ENCODE data around the gene FOSB. TPM values are rescaled to one million over a fixed set of nuclear protein-coding genes. Genes with fewer than 3 reads are reported as not detected.
A peak's percentile ranks its signal among the peaks of the same experiment; 100 is the strongest.

FOSB gene
- total and polyA plus RNA-seq, 7 donors: 0.32 to 9.4 (median 1.5) TPM

DNA sequence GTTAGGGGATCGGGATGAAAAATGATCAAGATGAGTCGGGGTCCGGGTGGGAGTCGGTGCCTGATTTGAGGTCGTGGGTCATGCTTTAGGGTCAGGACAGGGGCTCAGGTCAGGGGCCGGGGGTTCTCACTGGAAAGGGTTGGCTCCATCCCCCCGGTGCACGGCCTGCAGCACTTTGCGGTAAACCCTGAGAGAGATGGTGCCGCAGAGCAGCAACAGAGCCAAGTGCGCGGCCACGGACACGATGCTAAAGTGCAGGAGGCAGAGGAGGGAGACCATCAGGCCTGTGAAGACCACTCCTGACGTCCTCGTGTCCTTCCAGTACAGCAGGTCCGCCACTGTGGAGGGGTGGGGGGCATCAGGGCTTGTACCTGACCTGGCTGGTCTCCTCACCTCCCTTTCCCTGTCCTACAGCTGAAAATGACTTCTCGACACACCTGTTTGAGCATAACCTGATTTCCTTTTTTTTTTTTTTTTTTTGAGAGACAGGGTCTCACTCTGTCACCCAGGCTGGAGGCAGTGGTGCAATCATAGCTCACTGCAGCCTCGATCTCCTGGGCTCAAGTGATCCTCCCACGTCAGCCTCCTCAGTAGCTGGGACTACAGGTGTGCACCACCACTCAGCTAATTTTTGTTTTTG is 21.5 kb downstream of the FOSB start:
- Histone ChIP-seq H3K27me3 (ENCODE audit: insufficient read depth in 3 of 3, low read length in 2 of 3) (no peaks in the 10 kb centered on the region), H3K9me3 (no peaks in the 10 kb centered on the region), H3K4me1 (peaks cover 15% of the 10 kb centered on the region), H3K36me3 (ENCODE audit: insufficient read depth in 1 of 2, low read depth in 1 of 2) (peaks cover 0 to 30% of the 10 kb centered on the region in 2 donors), H3K27ac (no peak overlapping the region), H3K4me3 (no peak overlapping the region)
- intact Hi-C loops (cut with DNase I): no loop called here
- TF ChIP-seq CTCF (IDR thresholded peaks at IDR 0.05): no peak
- WGBS, 3 donors: 76 to 90% (median 77%) methylated on average over 20 of the region's 20 CpGs
- DNase-seq (no peak), ATAC-seq (no peak)

- Histone ChIP-seq H3K4me3 (peak overlapping the region; percentile 79), H3K9me3 (no peaks in the 10 kb centered on the region), H3K36me3 (ENCODE audit: insufficient read depth in 1 of 2, low read depth in 1 of 2) (peaks cover 0 to 17% of the 10 kb centered on the region in 2 donors), H3K27me3 (ENCODE audit: insufficient read depth in 3 of 3, low read length in 2 of 3) (peaks cover 0 to 6% (median 0%) of the 10 kb centered on the region in 3 donors), H3K27ac (peak overlapping the region; percentile 95), H3K4me1 (peaks cover 15% of the 10 kb centered on the region)
- DNase-seq (no peak), ATAC-seq (no peak)
- intact Hi-C loops (cut with DNase I): loop anchor here in 1 of 2 donors (10.0 kb wide), 1 partner anchor 167 kb away; the partner anchor contains the start of gene CKM
- 40 to 68% (median 46%) methylated on average over 5 of the region's 5 CpGs for WGBS, 3 donors
- no peak for TF ChIP-seq CTCF (IDR thresholded peaks at IDR 0.05)
Measured at GRCh38 chr19:45492137-45492626, 24.4 kb downstream of the FOSB start.

GRCh38 chr19:45492627-45493470 is 25.1 kb downstream of the FOSB start:
- Histone ChIP-seq H3K4me3 (peak overlapping the region; percentile 79), H3K9me3 (no peaks in the 10 kb centered on the region), H3K27me3 (ENCODE audit: insufficient read depth in 3 of 3, low read length in 2 of 3) (peaks cover 0 to 10% (median 0%) of the 10 kb centered on the region in 3 donors), H3K27ac (peak overlapping the region; percentile 95), H3K36me3 (ENCODE audit: insufficient read depth in 1 of 2, low read depth in 1 of 2) (peaks cover 0 to 10% of the 10 kb centered on the region in 2 donors), H3K4me1 (peaks cover 15% of the 10 kb centered on the region)
- DNase-seq (peak; percentile 79 to 94), ATAC-seq (peak; percentile 86 to 89 (median 87))
- intact Hi-C loops (cut with DNase I): loop anchor here in 1 of 2 donors (10.0 kb wide), 1 partner anchor 168 kb away; the partner anchor contains the start of gene CKM
- WGBS, 3 donors: 2 to 3% (median 2%) methylated on average over 27 to 32 of the region's 32 CpGs
- TF ChIP-seq CTCF (IDR thresholded peaks at IDR 0.05): no peak

DNA sequence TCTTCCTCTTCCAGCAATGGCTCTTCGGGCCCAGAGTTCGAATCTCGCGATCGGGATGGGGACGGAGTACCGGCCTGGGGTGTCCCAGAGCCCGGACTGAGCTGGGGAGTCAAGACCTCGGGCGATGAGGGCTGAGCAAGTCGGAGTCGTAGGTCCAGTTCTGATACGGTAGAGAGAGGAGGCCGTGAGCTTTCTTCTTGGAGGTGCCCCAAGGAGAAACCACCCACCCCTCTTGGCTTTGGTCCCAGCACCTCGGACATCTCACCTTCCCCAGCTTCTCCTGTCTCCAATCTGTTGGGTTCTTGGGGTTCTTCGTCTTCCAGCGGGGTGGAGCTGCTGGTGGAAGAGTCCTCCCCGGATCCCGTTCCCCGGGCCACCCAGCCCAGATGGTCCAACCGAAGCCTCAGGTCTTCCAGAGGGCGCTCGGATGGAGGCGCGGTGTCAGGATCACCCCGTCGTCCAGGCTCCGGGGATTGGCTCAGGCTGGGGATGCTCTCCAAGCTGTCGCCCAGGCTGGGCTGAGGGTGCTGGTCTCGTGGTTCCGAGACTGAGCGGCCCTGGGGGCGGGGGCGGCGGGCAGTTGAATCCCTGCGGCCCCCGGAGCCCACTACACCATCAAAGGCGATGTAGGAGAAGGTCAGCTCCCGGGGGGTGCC is 26.6 kb downstream of the FOSB start:
- no peak overlapping the region for H3K4me3 ChIP-seq
- no peak for ATAC-seq
- intact Hi-C loops (cut with DNase I): loop anchor here in 1 of 2 donors (10.0 kb wide), 1 partner anchor 170 kb away; the partner anchor contains the start of gene CKM
- no peaks in the 10 kb centered on the region for H3K9me3 ChIP-seq
- H3K36me3 ChIP-seq (ENCODE audit: insufficient read depth in 1 of 2, low read depth in 1 of 2): no peaks in the 10 kb centered on the region
- DNase-seq: peak in 1 of 2 donors; percentile 56
- WGBS, 3 donors: 93 to 95% (median 94%) methylated on average over 39 of the region's 39 CpGs
- H3K27me3 ChIP-seq (ENCODE audit: insufficient read depth in 3 of 3, low read length in 2 of 3): peaks cover 0 to 22% (median 2%) of the 10 kb centered on the region in 3 donors
- H3K4me1 ChIP-seq: peaks cover 24% of the 10 kb centered on the region
- no peak for TF ChIP-seq CTCF (IDR thresholded peaks at IDR 0.05)
- no peak overlapping the region for H3K27ac ChIP-seq

Measured in psoas muscle (tissue), 8 donors.